HCT116 (cell line): Measurements from ENCODE around the gene ATXN7L2. TPM values are rescaled to one million over a fixed set of nuclear protein-coding genes. Genes with fewer than 3 reads are reported as not detected.

Source experiments
- ATAC-seq: fragments of 200-7000 bp; cut with Tn5 transposase; 2 replicates; pipeline ENCODE4 v1.9.1; 2020; ENCODE audit warnings: mild to moderate bottlenecking, moderate library complexity
- BruUV-seq: library from RNA; stranded (reverse); fragments of 400-500 nt; replicated peaks from 2 replicates; lab custom pipeline; 2021; lab: Mats Ljungman, UMichigan
- CTCF ChIA-PET: fragments of 300-600 bp; sonication (Branson Sonifier 250); formaldehyde crosslinking; loops from one replicate; lab custom pipeline; 2021; ENCODE audit warnings: antibody characterized with exemption; lab: Charles Lee
- POLR2A ChIA-PET: fragments of 300-600, 350-600 bp; sonication (Branson Sonifier 250); formaldehyde crosslinking; loops from one replicate; lab custom pipeline; 2021; ENCODE audit warnings: antibody characterized with exemption; lab: Charles Lee
- RAD21 ChIA-PET, 2 experiments: fragments of 300-600 bp; sonication (Branson Sonifier 250); formaldehyde crosslinking; loops; one replicate each; lab custom pipeline; 2023; ENCODE audit warnings: low total read pairs in 2 of 2; ENCODE audit not compliant: uncharacterized antibody in 2 of 2, unreplicated experiment in 2 of 2, low non-redundant PET in 1 of 2; lab: Charles Lee
- DNase-seq: peaks from one replicate; pipeline ENCODE4 v3.0.0-alpha.2; 2010; ENCODE audit warnings: low read depth, low spot score
- H2AFZ ChIP-seq: fragments of 200-600 bp; shearing (Covaris generic), sonication (generic); 2 replicates; pipeline ENCODE4 v1.6.1; 2017; ENCODE audit warnings: low read depth, mixed run types, mixed read lengths, antibody characterized with exemption, low read length; ENCODE audit not compliant: poor library complexity, severe bottlenecking
- H3K27ac ChIP-seq: 2 replicates; pipeline ENCODE4 v1.5.1; 2012; ENCODE audit warnings: low read depth, low read length
- H3K27me3 ChIP-seq: fragments of 200-600 bp; sonication (generic); 2 replicates; pipeline ENCODE4 v1.6.1; 2016; ENCODE audit warnings: mixed run types, low read length, mixed read lengths; ENCODE audit not compliant: insufficient read depth
- H3K36me3 ChIP-seq, 2 experiments: fragments of 200-500 bp in 1 of 2; fragments of 200-600 bp in 1 of 2; sonication (Bioruptor generic) in 1 of 2; sonication (generic) in 1 of 2; 2 replicates each; pipeline versions ENCODE4 v1.5.1 to v1.6.1; 2014 to 2016; ENCODE audit warnings: low read length in 2 of 2, inconsistent platforms in 1 of 2, mixed read lengths in 1 of 2, mixed run types in 1 of 2; ENCODE audit not compliant: insufficient read depth in 2 of 2, control insufficient read depth in 1 of 2
- H3K4me1 ChIP-seq, 2 experiments: fragments of 200-600 bp in 1 of 2; sonication (generic) in 1 of 2; 2 replicates each; pipeline versions ENCODE4 v1.5.1 to v1.6.1; 2012 to 2017; ENCODE audit warnings: low read length in 2 of 2, inconsistent platforms in 1 of 2, mild to moderate bottlenecking in 1 of 2, mixed read lengths in 1 of 2, mixed run types in 1 of 2, moderate library complexity in 1 of 2; ENCODE audit not compliant: insufficient read depth in 2 of 2, control insufficient read depth in 1 of 2
- H3K4me2 ChIP-seq: fragments of 200-600 bp; sonication (generic); 2 replicates; pipeline ENCODE4 v1.6.1; 2017; ENCODE audit warnings: mixed run types, low read length, mixed read lengths
- H3K4me3 ChIP-seq, 2 experiments: fragments of 200-600 bp in 1 of 2; sonication (generic) in 1 of 2; replicated peaks in 1 of 2; 2 replicates each; pipeline ENCODE4 v1.5.1; 2011 to 2016; ENCODE audit warnings: low read length in 2 of 2, control low read depth in 1 of 2, low read depth in 1 of 2, mild to moderate bottlenecking in 1 of 2, mixed read lengths in 1 of 2, mixed run types in 1 of 2
- H3K79me2 ChIP-seq: fragments of 200-600 bp; sonication (generic); 2 replicates; pipeline ENCODE4 v1.6.1; 2017; ENCODE audit warnings: mild to moderate bottlenecking, mixed run types, low read length, moderate library complexity, mixed read lengths; ENCODE audit not compliant: insufficient read depth
- H3K9ac ChIP-seq: fragments of 200-600 bp; sonication (generic); 2 replicates; pipeline ENCODE4 v1.6.1; 2016; ENCODE audit warnings: low read length, mixed read lengths
- H3K9me2 ChIP-seq: fragments of 200-600 bp; sonication (generic), shearing (Covaris generic); 2 replicates; pipeline ENCODE4 v1.6.1; 2017; ENCODE audit warnings: mixed run types, mild to moderate bottlenecking, moderate library complexity; ENCODE audit not compliant: insufficient read depth
- H3K9me3 ChIP-seq, 2 experiments: fragments of 200-500 bp in 1 of 2; fragments of 200-600 bp in 1 of 2; sonication (Bioruptor generic) in 1 of 2; sonication (generic) in 1 of 2; 2 replicates each; pipeline ENCODE4 v1.6.1; 2014 to 2017; ENCODE audit warnings: low read length in 2 of 2, mixed read lengths in 2 of 2, inconsistent platforms in 1 of 2, low read depth in 1 of 2, mild to moderate bottlenecking in 1 of 2, mixed run types in 1 of 2, moderate library complexity in 1 of 2; ENCODE audit not compliant: control insufficient read depth in 1 of 2, insufficient read depth in 1 of 2
- H4K20me1 ChIP-seq: fragments of 200-600 bp; sonication (generic), shearing (Covaris generic); 2 replicates; pipeline ENCODE4 v1.6.1; 2017; ENCODE audit warnings: mixed run types, mild to moderate bottlenecking, moderate library complexity; ENCODE audit not compliant: insufficient read depth
- ATF3 ChIP-seq: IDR thresholded peaks from 2 replicates; pipeline ENCODE4 v1.6.1; 2012
- CBX3 ChIP-seq: IDR thresholded peaks from 2 replicates; pipeline ENCODE4 v1.6.1; 2012; ENCODE audit warnings: low read depth
- CEBPB ChIP-seq: IDR thresholded peaks from 2 replicates; pipeline ENCODE4 v1.6.1; 2012; ENCODE audit warnings: low read depth
- CTCF ChIP-seq, 3 experiments: fragments of 200-600 bp in 1 of 3; sonication (generic) in 1 of 3; IDR thresholded peaks in 2 of 3; conservative IDR thresholded peaks in 1 of 3; 2 replicates each; pipeline ENCODE4 v1.5.1; 2012 to 2017; ENCODE audit warnings: low read depth in 2 of 3, low read length in 2 of 3, antibody characterized with exemption in 1 of 3, borderline replicate concordance in 1 of 3, control low read depth in 1 of 3, mild to moderate bottlenecking in 1 of 3, mixed read lengths in 1 of 3, mixed run types in 1 of 3, moderate library complexity in 1 of 3; ENCODE audit not compliant: insufficient read depth in 1 of 3
- EGR1 ChIP-seq: IDR thresholded peaks from 2 replicates; pipeline ENCODE4 v1.6.1; 2012; ENCODE audit warnings: low read depth
- EZH2 ChIP-seq: fragments of 200-600 bp; sonication (generic); IDR thresholded peaks from 2 replicates; pipeline ENCODE4 v1.6.1; 2017; ENCODE audit warnings: antibody characterized with exemption, mixed run types
- EZH2phosphoT487 ChIP-seq: fragments of 200-600 bp; IDR thresholded peaks from 2 replicates; pipeline ENCODE4 v1.6.1; 2018; ENCODE audit warnings: antibody characterized with exemption, borderline replicate concordance
- FOSL1 ChIP-seq: IDR thresholded peaks from 2 replicates; pipeline ENCODE4 v1.6.1; 2012; ENCODE audit warnings: low read depth
- JUND ChIP-seq: IDR thresholded peaks from 2 replicates; pipeline ENCODE4 v1.6.1; 2012
- MAX ChIP-seq: IDR thresholded peaks from 2 replicates; pipeline ENCODE4 v1.6.1; 2012
- POLR2A ChIP-seq: IDR thresholded peaks from 2 replicates; pipeline ENCODE4 v1.7.0; 2011; ENCODE audit warnings: borderline replicate concordance; ENCODE audit not compliant: insufficient read depth, insufficient read length; ENCODE audit errors: extremely low read depth
- POLR2AphosphoS5 ChIP-seq: IDR thresholded peaks from 2 replicates; pipeline ENCODE4 v1.6.1; 2011; ENCODE audit warnings: mild to moderate bottlenecking, low read depth, low read length, moderate library complexity
- RAD21 ChIP-seq: IDR thresholded peaks from 2 replicates; pipeline ENCODE4 v1.6.1; 2012; ENCODE audit warnings: low read depth, mild to moderate bottlenecking
- REST ChIP-seq: IDR thresholded peaks from 2 replicates; pipeline ENCODE4 v1.6.1; 2012; ENCODE audit warnings: low read depth
- SP1 ChIP-seq: IDR thresholded peaks from 2 replicates; pipeline ENCODE4 v1.6.1; 2012; ENCODE audit warnings: low read depth
- SRF ChIP-seq: IDR thresholded peaks from 2 replicates; pipeline ENCODE4 v1.6.1; 2012; ENCODE audit warnings: low read depth
- TCF7L2 ChIP-seq: IDR thresholded peaks from 2 replicates; pipeline ENCODE4 v1.7.0; 2011; ENCODE audit warnings: borderline replicate concordance, inconsistent platforms; ENCODE audit not compliant: insufficient read depth, insufficient read length; ENCODE audit errors: extremely low read depth
- YY1 ChIP-seq: IDR thresholded peaks from 2 replicates; pipeline ENCODE4 v1.6.1; 2011; ENCODE audit warnings: low read length, low read depth, moderate library complexity, mild to moderate bottlenecking; ENCODE audit not compliant: insufficient replicate concordance; ENCODE audit errors: extremely low read depth
- ZFX ChIP-seq: fragments of 450-650 bp; IDR thresholded peaks from 2 replicates; pipeline ENCODE4 v1.6.1; 2017
- ZNF274 ChIP-seq: fragments of 200-500 bp; sonication (Bioruptor generic); IDR thresholded peaks from 2 replicates; pipeline ENCODE4 v1.6.1; 2014; ENCODE audit warnings: mild to moderate bottlenecking, low read depth, low read length, inconsistent platforms
- intact Hi-C: fragments of 100-400 bp; cut with micrococcal nuclease; formaldehyde crosslinking; loops from 2 replicates; pipeline ENCODE4 v1.10.0; 2022
- total RNA-seq: library from RNA; stranded (reverse); gene quantifications from one replicate; pipeline ENCODE4 v1.2.1, GENCODE V29; 2021; ENCODE audit not compliant: unreplicated experiment

Gene ATXN7L2
- total RNA-seq, 1 experiment from 2014 or later = 7.2 TPM

- H3K27ac ChIP-seq = no peak overlapping the region
- ATAC-seq (no peak), DNase-seq (no peak)
- no peaks in the 10 kb centered on the region for H3K79me2 ChIP-seq
- TF ChIP-seq JUND (no peak), POLR2AphosphoS5 (no peak), ZNF274 (no peak), RAD21 (no peak), SP1 (no peak), ZFX (no peak), POLR2A (no peak), CTCF (IDR thresholded peaks at IDR 0.05 in 2 of 3, conservative IDR thresholded peaks at IDR 0.05 in 1 of 3; ENCODE audit: borderline replicate concordance in 1 of 3, insufficient read depth in 1 of 3, low read depth in 2 of 3, low read length in 2 of 3) (no peak), CBX3 (no peak), EZH2 (no peak), TCF7L2 (no peak), SRF (no peak), EZH2phosphoT487 (no peak), ATF3 (no peak), EGR1 (no peak), YY1 (no peak), REST (no peak), FOSL1 (no peak), MAX (no peak), CEBPB (no peak)
- no peak overlapping the region for H3K4me3 ChIP-seq
- CTCF ChIA-PET = interaction anchor here (6.2 to 6.4 kb wide), 2 partner anchors 29 to 36 kb away, joined by 70 to 146 read pairs; partner anchors contain the start of gene CYB561D1
- POLR2A ChIA-PET = no interaction called here
- H3K4me1 ChIP-seq = peaks cover 4 to 12% of the 10 kb centered on the region in 2 experiments; a peak in 3 of 4 replicates
- H3K4me2 ChIP-seq = no peak overlapping the region
- H3K36me3 ChIP-seq = no peaks in the 10 kb centered on the region
- H2AFZ ChIP-seq = no peak overlapping the region
- no TSS peak for BruUV-seq
- RAD21 ChIA-PET = no interaction called here
- no peaks in the 10 kb centered on the region for H4K20me1 ChIP-seq
- no peaks in the 10 kb centered on the region for H3K9me2 ChIP-seq
- no peak overlapping the region for H3K9ac ChIP-seq
- no peaks in the 10 kb centered on the region; the same call in 1 of the 2 replicates for H3K27me3 ChIP-seq
- intact Hi-C loops = no loop called here
- no peaks in the 10 kb centered on the region for H3K9me3 ChIP-seq
Measured at GRCh38 chr1:109527846-109528695, 44.4 kb downstream of the ATXN7L2 start.
